COR-L47 (cell line): ENCODE measurements around the gene SSC5D.

ENCODE experiments used
- DNase-seq: peaks from one replicate; lab custom pipeline; 2025; lab: John Stamatoyannopoulos, UW

Gene SSC5D

GRCh38 chr19:55455576-55456235 is 32.5 kb upstream of the SSC5D start:
- DNase-seq, result no peak

GRCh38 chr19:55456347-55456746 is 31.9 kb upstream of the SSC5D start:
- no peak for DNase-seq

- no peak for DNase-seq
Observed at GRCh38 chr19:55457683-55458457, 30.4 kb upstream of the SSC5D start.

- no peak for DNase-seq
Observed at GRCh38 chr19:55459551-55459949, 28.7 kb upstream of the SSC5D start.

GRCh38 chr19:55459950-55460657 is 28.1 kb upstream of the SSC5D start:
- DNase-seq, result no peak

- peak; percentile 42 for DNase-seq
Observed at GRCh38 chr19:55460670-55461258, 27.5 kb upstream of the SSC5D start.

GRCh38 chr19:55461259-55461973 is 26.8 kb upstream of the SSC5D start, which contains the start of gene ISOC2:
Gene ISOC2 (minus strand): TSS chr19:55461642. CDS start chr19:55456486, 5,156 bp downstream.
- peak; percentile 100 for DNase-seq

GRCh38 chr19:55461974-55462626 is 26.1 kb upstream of the SSC5D start:
- peak; percentile 29 for DNase-seq

- no peak for DNase-seq
Observed at GRCh38 chr19:55462722-55463121, 25.5 kb upstream of the SSC5D start.

GRCh38 chr19:55463583-55464031 is 24.6 kb upstream of the SSC5D start:
- DNase-seq, result no peak

GRCh38 chr19:55464039-55464661 is 24.1 kb upstream of the SSC5D start:
- no peak for DNase-seq

- peak; percentile 54 for DNase-seq
Observed at GRCh38 chr19:55464662-55465054, 23.6 kb upstream of the SSC5D start, which contains the start of gene C19orf85. Gene C19orf85 (minus strand): TSS chr19:55464751. CDS start chr19:55464554, 197 bp downstream.

- no peak for DNase-seq
Observed at GRCh38 chr19:55465460-55466240, 22.6 kb upstream of the SSC5D start.

GRCh38 chr19:55466241-55466614 is 22.0 kb upstream of the SSC5D start:
- no peak for DNase-seq

- DNase-seq, result no peak
Observed at GRCh38 chr19:55467236-55468053, 20.8 kb upstream of the SSC5D start.

GRCh38 chr19:55468054-55468393 is 20.2 kb upstream of the SSC5D start:
- DNase-seq, result no peak

- no peak for DNase-seq
Observed at GRCh38 chr19:55471266-55471665, 17.0 kb upstream of the SSC5D start.

- no peak for DNase-seq
Observed at GRCh38 chr19:55472463-55472862, 15.8 kb upstream of the SSC5D start.
